ENCODE results near the gene FRMD5. TPM values are rescaled to one million over a fixed set of nuclear protein-coding genes. Genes with fewer than 3 reads are reported as not detected.

Gene FRMD5
- total RNA-seq, 1 experiment from 2014 or later: 6.5 TPM

DNA sequence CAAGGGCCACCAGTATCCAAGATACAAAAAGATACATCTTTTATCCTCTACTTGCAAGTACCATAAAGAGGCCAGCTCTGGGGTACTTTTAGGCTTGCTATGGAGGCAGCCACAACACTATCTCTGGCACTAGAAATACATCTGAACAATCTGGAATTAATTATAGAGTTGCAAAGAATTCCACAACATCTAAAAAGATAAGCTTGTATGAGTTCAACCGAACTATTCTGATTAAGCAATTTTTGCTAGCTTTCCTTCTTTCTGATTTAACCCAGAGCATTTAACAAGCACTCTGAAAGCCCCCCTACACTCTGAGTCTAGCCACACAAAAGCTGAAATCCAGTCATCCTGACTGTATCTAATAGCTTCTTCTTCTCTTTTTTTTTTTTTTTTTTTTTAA, 95.4 kb downstream of the FRMD5 start:
- Histone ChIP-seq H3K79me2 (ENCODE audit: low read depth) (no peaks in the 10 kb centered on the region), H3K27me3 (ENCODE audit: insufficient read depth, low read depth) (no peaks in the 10 kb centered on the region), H3K27ac (no peak overlapping the region), H2AFZ (no peak overlapping the region), H3K36me3 (ENCODE audit: low read depth) (no peaks in the 10 kb centered on the region), H3K4me3 (no peak overlapping the region), H3K4me1 (replicated peaks; ENCODE audit: insufficient read depth) (peaks cover 32% of the 10 kb centered on the region), H3K4me2 (no peak overlapping the region), H3K9me3 (ENCODE audit: insufficient read depth, low read depth) (no peaks in the 10 kb centered on the region; the same call in 1 of the 2 replicates), H3F3A (ENCODE audit: insufficient read depth, low read depth) (peaks cover 25% of the 10 kb centered on the region), H4K20me1 (ENCODE audit: insufficient read depth) (no peaks in the 10 kb centered on the region), H3K9me2 (ENCODE audit: insufficient read depth) (no peaks in the 10 kb centered on the region)
- DNase-seq: no peak
- ChIA-PET CTCF (no interaction called here), POLR2A (ENCODE audit: unreplicated experiment) (no interaction called here)
- no peak for TF ChIP-seq CTCF (conservative IDR thresholded peaks at IDR 0.05)
- TF ChIP-seq EZH2 (IDR thresholded peaks at IDR 0.05; ENCODE audit: low read depth): no peak
- intact Hi-C loops (cut with micrococcal nuclease; ENCODE audit: unreplicated experiment): loop anchor here (10.0 kb wide), 1 partner anchor 95 kb away; the partner anchor contains the start of gene FRMD5
- BruUV-seq (replicated peaks): no TSS peak

GRCh38 chr15:44097552-44097951, 97.5 kb downstream of the FRMD5 start:
- TF ChIP-seq EZH2 (IDR thresholded peaks at IDR 0.05; ENCODE audit: low read depth): no peak
- TF ChIP-seq CTCF (conservative IDR thresholded peaks at IDR 0.05): no peak
- H3K36me3 ChIP-seq (ENCODE audit: low read depth): no peaks in the 10 kb centered on the region
- H2AFZ ChIP-seq: no peak overlapping the region
- CTCF ChIA-PET: interaction anchor here (0.6 kb wide), 1 partner anchor 64 kb away, joined by 4 read pairs; no protein-coding TSS in a partner anchor
- no peaks in the 10 kb centered on the region for H3K9me2 ChIP-seq (ENCODE audit: insufficient read depth)
- H3K79me2 ChIP-seq (ENCODE audit: low read depth): no peaks in the 10 kb centered on the region
- BruUV-seq (replicated peaks): no TSS peak
- intact Hi-C loops (cut with micrococcal nuclease; ENCODE audit: unreplicated experiment): no loop called here
- peaks cover 16% of the 10 kb centered on the region for H3K4me1 ChIP-seq (replicated peaks; ENCODE audit: insufficient read depth)
- POLR2A ChIA-PET (ENCODE audit: unreplicated experiment): no interaction called here
- H3K4me3 ChIP-seq: no peak overlapping the region
- no peaks in the 10 kb centered on the region for H4K20me1 ChIP-seq (ENCODE audit: insufficient read depth)
- no peaks in the 10 kb centered on the region; the same call in 1 of the 2 replicates for H3K9me3 ChIP-seq (ENCODE audit: insufficient read depth, low read depth)
- peaks cover 14% of the 10 kb centered on the region for H3F3A ChIP-seq (ENCODE audit: insufficient read depth, low read depth)
- H3K4me2 ChIP-seq: no peak overlapping the region
- H3K27ac ChIP-seq: no peak overlapping the region
- no peak for DNase-seq
- H3K27me3 ChIP-seq (ENCODE audit: insufficient read depth, low read depth): no peaks in the 10 kb centered on the region

- intact Hi-C loops (cut with micrococcal nuclease; ENCODE audit: unreplicated experiment): no loop called here
- Histone ChIP-seq H3K4me1 (replicated peaks; ENCODE audit: insufficient read depth) (peaks cover 6% of the 10 kb centered on the region), H3K4me2 (no peak overlapping the region), H3K79me2 (ENCODE audit: low read depth) (no peaks in the 10 kb centered on the region), H4K20me1 (ENCODE audit: insufficient read depth) (no peaks in the 10 kb centered on the region), H3K9me2 (ENCODE audit: insufficient read depth) (no peaks in the 10 kb centered on the region), H2AFZ (no peak overlapping the region), H3F3A (ENCODE audit: insufficient read depth, low read depth) (peaks cover 4% of the 10 kb centered on the region; the same call in 1 of the 2 replicates), H3K4me3 (no peak overlapping the region), H3K27me3 (ENCODE audit: insufficient read depth, low read depth) (no peaks in the 10 kb centered on the region), H3K9me3 (ENCODE audit: insufficient read depth, low read depth) (no peaks in the 10 kb centered on the region), H3K27ac (no peak overlapping the region), H3K36me3 (ENCODE audit: low read depth) (no peaks in the 10 kb centered on the region)
- TF ChIP-seq CTCF (conservative IDR thresholded peaks at IDR 0.05) (no peak), EZH2 (IDR thresholded peaks at IDR 0.05; ENCODE audit: low read depth) (no peak)
- no peak for DNase-seq
- no TSS peak for BruUV-seq (replicated peaks)
- POLR2A ChIA-PET (ENCODE audit: unreplicated experiment): no interaction called here
- CTCF ChIA-PET: no interaction called here
These were observed 98.5 kb downstream of the FRMD5 start for GRCh38 chr15:44096596-44096995.
